ENCODE data around the gene FNIP1.

The FNIP1 gene

DNA sequence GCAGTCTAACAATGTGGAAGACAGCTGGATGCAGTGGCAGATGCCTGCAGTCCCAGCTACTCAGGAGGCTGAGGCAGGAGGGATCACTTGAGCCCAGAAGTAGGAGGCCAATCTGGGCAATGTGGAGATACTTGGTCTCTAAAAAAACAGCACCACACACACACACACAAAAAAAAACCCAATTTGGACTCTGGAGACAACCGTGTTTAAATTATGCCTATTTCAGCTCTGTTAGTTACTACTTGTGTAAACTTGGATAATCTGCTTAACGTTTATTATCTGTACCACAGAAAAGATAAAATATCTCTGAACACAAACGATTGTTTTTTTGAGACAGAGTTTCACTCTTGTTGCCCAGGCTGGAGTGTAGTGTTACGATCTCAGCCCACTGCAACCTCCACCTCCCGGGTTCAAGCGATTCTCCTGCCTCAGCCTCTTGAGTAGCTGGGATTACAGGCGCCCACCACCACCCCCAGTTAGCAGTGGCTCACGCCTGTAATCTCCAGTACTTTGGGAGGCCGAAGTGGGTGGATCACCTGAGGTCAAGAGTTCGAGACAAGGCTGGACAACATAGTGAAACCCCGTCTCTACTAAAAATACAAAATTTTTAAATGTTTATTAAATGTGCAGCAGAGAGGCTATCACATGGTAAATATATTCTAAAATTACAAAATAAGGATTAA is 179.5 kb downstream of the FNIP1 start:
- Histone ChIP-seq H3K79me2 (ENCODE audit: insufficient read depth, low read length) (peaks cover 100% of the 10 kb centered on the region), H3K9ac (ENCODE audit: low read depth, low read length) (no peak overlapping the region), H3K4me2 (ENCODE audit: insufficient read depth, low read length) (no peak overlapping the region), H4K20me1 (ENCODE audit: insufficient read depth, low read length) (peaks cover 35% of the 10 kb centered on the region), H3K9me3 (ENCODE audit: insufficient read depth, low read length, severe bottlenecking) (no peaks in the 10 kb centered on the region), H2AFZ (ENCODE audit: low read depth, low read length) (no peak overlapping the region), H3K27ac (ENCODE audit: low read length) (no peak overlapping the region), H3K27me3 (ENCODE audit: insufficient read depth, low read length, poor library complexity) (no peaks in the 10 kb centered on the region), H3K4me3 (ENCODE audit: low read depth in 1 of 2, low read length in 2 of 2) (no peak overlapping the region), H3K36me3 (ENCODE audit: insufficient read depth, low read length) (no peaks in the 10 kb centered on the region), H3K4me1 (ENCODE audit: insufficient read depth, low read length) (no peaks in the 10 kb centered on the region)
- ATAC-seq (ENCODE audit: insufficient read depth, low read depth) (no peak), DNase-seq (no peak)
- TF ChIP-seq CTCF (IDR thresholded peaks at IDR 0.05; ENCODE audit: borderline replicate concordance, extremely low read depth, low read length, poor library complexity, severe bottlenecking) (no peak), EZH2 (IDR thresholded peaks at IDR 0.05; ENCODE audit: borderline replicate concordance, low read depth, low read length, severe bottlenecking) (no peak)

DNA sequence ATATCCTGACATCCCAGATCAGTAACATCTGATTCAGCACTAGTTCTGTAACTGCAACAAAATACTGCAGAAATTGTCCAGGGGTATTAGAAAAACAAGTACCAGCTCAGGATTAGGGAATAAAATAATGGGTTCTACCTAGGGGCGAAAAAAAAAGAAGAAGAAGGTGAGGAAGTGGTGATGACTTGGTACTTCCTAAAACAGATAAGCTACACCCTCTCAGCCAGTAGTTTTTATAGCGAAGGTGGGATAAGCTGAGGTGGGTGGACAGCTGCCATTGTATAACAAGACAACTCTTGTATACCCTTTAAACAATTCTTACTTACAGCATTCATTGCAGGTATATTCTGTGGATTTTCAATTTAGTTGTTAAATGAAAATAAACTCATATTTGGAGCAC is 180.9 kb downstream of the FNIP1 start:
- ATAC-seq (ENCODE audit: insufficient read depth, low read depth) = no peak
- H3K79me2 ChIP-seq (ENCODE audit: insufficient read depth, low read length) = peaks cover 99% of the 10 kb centered on the region

DNA sequence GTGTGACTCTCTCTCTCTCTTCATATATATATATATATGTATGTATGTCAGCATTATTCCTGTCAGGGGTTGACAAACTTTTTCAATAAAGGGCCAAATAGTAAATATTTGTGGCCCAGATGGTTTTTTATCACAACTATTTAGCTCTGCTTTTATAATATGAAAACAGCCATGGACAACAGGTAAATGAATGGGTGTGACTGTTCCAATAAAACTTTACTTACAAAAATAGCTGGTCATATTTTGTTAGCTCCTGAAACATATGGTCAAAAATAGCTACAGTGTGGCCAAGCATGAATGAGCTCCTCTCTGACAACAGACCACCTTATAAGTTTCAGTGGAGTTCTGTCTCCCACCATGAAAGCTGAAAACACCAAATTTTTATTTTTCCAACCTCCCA is 183.4 kb downstream of the FNIP1 start:
- Histone ChIP-seq H2AFZ (ENCODE audit: low read depth, low read length) (no peak overlapping the region), H3K27me3 (ENCODE audit: insufficient read depth, low read length, poor library complexity) (no peaks in the 10 kb centered on the region), H3K27ac (ENCODE audit: low read length) (no peak overlapping the region), H3K4me2 (ENCODE audit: insufficient read depth, low read length) (no peak overlapping the region), H3K9me3 (ENCODE audit: insufficient read depth, low read length, severe bottlenecking) (no peaks in the 10 kb centered on the region), H3K4me3 (ENCODE audit: low read depth in 1 of 2, low read length in 2 of 2) (no peak overlapping the region), H4K20me1 (ENCODE audit: insufficient read depth, low read length) (peaks cover 47% of the 10 kb centered on the region), H3K9ac (ENCODE audit: low read depth, low read length) (no peak overlapping the region), H3K79me2 (ENCODE audit: insufficient read depth, low read length) (peaks cover 99% of the 10 kb centered on the region), H3K36me3 (ENCODE audit: insufficient read depth, low read length) (no peaks in the 10 kb centered on the region), H3K4me1 (ENCODE audit: insufficient read depth, low read length) (no peaks in the 10 kb centered on the region)
- ATAC-seq (ENCODE audit: insufficient read depth, low read depth) (no peak), DNase-seq (no peak)
- no peak for TF ChIP-seq EZH2 (IDR thresholded peaks at IDR 0.05; ENCODE audit: borderline replicate concordance, low read depth, low read length, severe bottlenecking)

More for the DNA sequence above, 180.9 kb downstream of the FNIP1 start:
- Histone ChIP-seq H3K4me2 (ENCODE audit: insufficient read depth, low read length) (no peak overlapping the region), H3K4me1 (ENCODE audit: insufficient read depth, low read length) (no peaks in the 10 kb centered on the region), H3K9me3 (ENCODE audit: insufficient read depth, low read length, severe bottlenecking) (no peaks in the 10 kb centered on the region), H3K9ac (ENCODE audit: low read depth, low read length) (no peak overlapping the region), H3K36me3 (ENCODE audit: insufficient read depth, low read length) (no peaks in the 10 kb centered on the region), H3K27ac (ENCODE audit: low read length) (no peak overlapping the region), H3K4me3 (ENCODE audit: low read depth in 1 of 2, low read length in 2 of 2) (no peak overlapping the region), H3K27me3 (ENCODE audit: insufficient read depth, low read length, poor library complexity) (no peaks in the 10 kb centered on the region), H2AFZ (ENCODE audit: low read depth, low read length) (no peak overlapping the region), H4K20me1 (ENCODE audit: insufficient read depth, low read length) (peaks cover 37% of the 10 kb centered on the region)
- DNase-seq = no peak
- TF ChIP-seq CTCF (IDR thresholded peaks at IDR 0.05; ENCODE audit: borderline replicate concordance, extremely low read depth, low read length, poor library complexity, severe bottlenecking) = no peak
- no peak for TF ChIP-seq EZH2 (IDR thresholded peaks at IDR 0.05; ENCODE audit: borderline replicate concordance, low read depth, low read length, severe bottlenecking)

DNA sequence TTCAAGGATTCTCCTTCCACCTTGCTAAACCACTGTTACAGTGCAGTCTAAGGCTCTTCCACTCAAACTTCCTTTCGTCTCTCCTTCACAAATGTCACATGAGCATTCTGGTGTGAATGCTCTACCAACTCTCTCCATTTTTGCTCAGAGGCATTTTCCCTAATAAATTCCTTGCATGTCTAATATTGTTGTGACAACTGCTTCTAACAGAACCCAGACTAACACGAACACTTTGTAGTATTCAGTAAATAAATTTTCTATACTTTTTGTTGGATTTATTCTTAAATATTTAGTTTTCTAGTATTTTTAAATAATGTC is 185.8 kb downstream of the FNIP1 start:
- H3K4me2 ChIP-seq (ENCODE audit: insufficient read depth, low read length) = no peak overlapping the region
- no peak overlapping the region for H3K9ac ChIP-seq (ENCODE audit: low read depth, low read length)
- no peak overlapping the region for H3K27ac ChIP-seq (ENCODE audit: low read length)
- ATAC-seq (ENCODE audit: insufficient read depth, low read depth) (no peak), DNase-seq (no peak)
- no peaks in the 10 kb centered on the region for H3K36me3 ChIP-seq (ENCODE audit: insufficient read depth, low read length)
- peaks cover 99% of the 10 kb centered on the region for H3K79me2 ChIP-seq (ENCODE audit: insufficient read depth, low read length)
- H3K27me3 ChIP-seq (ENCODE audit: insufficient read depth, low read length, poor library complexity) = no peaks in the 10 kb centered on the region
- no peak overlapping the region for H3K4me3 ChIP-seq (ENCODE audit: low read depth in 1 of 2, low read length in 2 of 2)
- TF ChIP-seq EZH2 (IDR thresholded peaks at IDR 0.05; ENCODE audit: borderline replicate concordance, low read depth, low read length, severe bottlenecking) (no peak), CTCF (IDR thresholded peaks at IDR 0.05; ENCODE audit: borderline replicate concordance, extremely low read depth, low read length, poor library complexity, severe bottlenecking) (no peak)
- no peaks in the 10 kb centered on the region for H3K9me3 ChIP-seq (ENCODE audit: insufficient read depth, low read length, severe bottlenecking)
- peaks cover 60% of the 10 kb centered on the region for H4K20me1 ChIP-seq (ENCODE audit: insufficient read depth, low read length)
- H2AFZ ChIP-seq (ENCODE audit: low read depth, low read length) = no peak overlapping the region
- H3K4me1 ChIP-seq (ENCODE audit: insufficient read depth, low read length) = no peaks in the 10 kb centered on the region

All from DND-41 (cell line).